Kidney (tissue), 14 donors: ENCODE data around the gene UGGT2. TPM values are rescaled to one million over a fixed set of nuclear protein-coding genes. Genes with fewer than 3 reads are reported as not detected.
"Not testable (repeated sequence)": the region's sequence is repeated elsewhere in the genome, so short reads cannot be mapped to it uniquely, and the experiment has no call there.

ENCODE experiments used
- DNase-seq, 5 donors: peaks; one replicate each; pipeline ENCODE4 v3.0.0-alpha.2; 2013 to 2020
- FAIRE-seq: peaks from 2 replicates; lab custom pipeline; 2012; peaks lifted over from hg19 to GRCh38; lab: Jason Lieb, UNC
- H3K27ac ChIP-seq, 2 donors: one replicate each; pipeline ENCODE4 v1.7.0; 2013; ENCODE audit warnings: low read depth in 2 of 2, low read length in 2 of 2, inconsistent platforms in 1 of 2
- H3K27me3 ChIP-seq: one replicate; pipeline ENCODE4 v1.7.1; 2013; ENCODE audit warnings: low read length, inconsistent platforms; ENCODE audit not compliant: control insufficient read depth, insufficient read depth
- H3K36me3 ChIP-seq, 3 donors: one replicate each; pipeline versions ENCODE4 v1.7.0 to v1.7.1; 2013; ENCODE audit warnings: low read length in 3 of 3, control low read depth in 1 of 3, inconsistent platforms in 1 of 3; ENCODE audit not compliant: insufficient read depth in 3 of 3, control insufficient read depth in 2 of 3
- H3K4me1 ChIP-seq, 3 donors: one replicate each; pipeline versions ENCODE4 v1.7.0 to v1.7.1; 2013; ENCODE audit warnings: low read length in 3 of 3, inconsistent platforms in 1 of 3, low read depth in 1 of 3; ENCODE audit not compliant: control insufficient read depth in 2 of 3, insufficient read depth in 2 of 3
- H3K4me3 ChIP-seq, 3 donors: one replicate each; pipeline versions ENCODE4 v1.7.0 to v1.8.1; 2013; ENCODE audit warnings: low read length in 3 of 3, control low read depth in 1 of 3, inconsistent platforms in 1 of 3
- H3K9ac ChIP-seq, 3 donors: one replicate each; pipeline versions ENCODE4 v1.7.0 to v1.7.1; 2013; ENCODE audit warnings: low read length in 3 of 3, control low read depth in 1 of 3, inconsistent platforms in 1 of 3
- H3K9me3 ChIP-seq, 3 donors: one replicate each; pipeline versions ENCODE4 v1.7.0 to v1.7.1; 2013; ENCODE audit warnings: low read length in 3 of 3, control low read depth in 1 of 3, inconsistent platforms in 1 of 3; ENCODE audit not compliant: control insufficient read depth in 2 of 3, insufficient read depth in 1 of 3
- CTCF ChIP-seq: IDR thresholded peaks from 3 replicates; pipeline ENCODE4 v1.5.1; 2012; ENCODE audit warnings: mild to moderate bottlenecking, moderate library complexity, borderline replicate concordance; ENCODE audit not compliant: insufficient read depth; ENCODE audit errors: extremely low read depth
- intact Hi-C: fragments of 100-400 bp; cut with DNase I; formaldehyde crosslinking; loops from one replicate; pipeline ENCODE4 v1.11.1; 2022
- polyA plus RNA-seq: library from polyadenylated mRNA; stranded (reverse); fragments of 350-450 nt; fragmentation: Illumina TruSeq; extraction: RNeasy Lipid Tissue Mini Kit (QIAGEN cat#74804); gene quantifications from one replicate; pipeline ENCODE4 v1.2.3, GENCODE V29; 2014; ENCODE audit warnings: low read depth, low replicate concordance; ENCODE audit not compliant: insufficient read depth
- total RNA-seq: library from RNA; stranded (reverse); fragmentation: NEBNext Ultra II Directional; extraction: Animal tissue kit (Norgen Biotek cat#: 25700); gene quantifications from one replicate; pipeline ENCODE4 v1.2.1, GENCODE V29; 2021
- donor health status: control.
- donor health status: control.
- donor health status: control.
- donor health status: control.
- donor health status: control.
- donor health status: DM: yes; HTN: yes; CAD: no.
- donor health status: Normal renal cell carcinoma (clear cell type).

UGGT2 gene
- total and polyA plus RNA-seq, 2 donors from 2014 or later: 10.0 to 31.9 TPM

GRCh38 chr13:95784161-95784899 is 268.9 kb downstream of the UGGT2 start:
- Histone ChIP-seq H3K9ac (no peak overlapping the region), H3K4me3 (no peak overlapping the region), H3K4me1 (no peaks in the 10 kb centered on the region), H3K27ac (no peak overlapping the region), H3K36me3 (peaks cover 0 to 5% (median 0%) of the 10 kb centered on the region in 3 donors), H3K27me3 (no peaks in the 10 kb centered on the region), H3K9me3 (peaks cover 0 to 2% (median 0%) of the 10 kb centered on the region in 3 donors)
- FAIRE-seq (no peak), DNase-seq (no peak)
- intact Hi-C loops: no loop called here
- no peak for TF ChIP-seq CTCF

- H3K9me3 ChIP-seq: no peaks in the 10 kb centered on the region
- no peaks in the 10 kb centered on the region for H3K4me1 ChIP-seq
- H3K27ac ChIP-seq: no peak overlapping the region
- no peak overlapping the region for H3K9ac ChIP-seq
- FAIRE-seq: no peak
- intact Hi-C loops: no loop called here
- peaks cover 0 to 5% (median 0%) of the 10 kb centered on the region in 3 donors for H3K36me3 ChIP-seq
- H3K4me3 ChIP-seq: no peak overlapping the region
- H3K27me3 ChIP-seq: no peaks in the 10 kb centered on the region
- no peak for DNase-seq
- no peak for TF ChIP-seq CTCF
Measured at GRCh38 chr13:95783747-95784146, 269.5 kb downstream of the UGGT2 start.

GRCh38 chr13:95781940-95782339 is 271.3 kb downstream of the UGGT2 start:
- H3K36me3 ChIP-seq, H3K27me3 ChIP-seq, H3K9ac ChIP-seq, DNase-seq, H3K27ac ChIP-seq, H3K4me1 ChIP-seq, H3K4me3 ChIP-seq, intact Hi-C loops, H3K9me3 ChIP-seq, FAIRE-seq: not testable (repeated sequence)

GRCh38 chr13:95781016-95781415 is 272.2 kb downstream of the UGGT2 start:
- intact Hi-C loops: no loop called here
- no peak for TF ChIP-seq CTCF
- H3K4me1 ChIP-seq: no peaks in the 10 kb centered on the region
- H3K9ac ChIP-seq: no peak overlapping the region
- H3K9me3 ChIP-seq: no peaks in the 10 kb centered on the region
- DNase-seq: no peak
- FAIRE-seq: no peak
- peaks cover 0 to 2% (median 0%) of the 10 kb centered on the region in 3 donors for H3K36me3 ChIP-seq
- H3K27me3 ChIP-seq: no peaks in the 10 kb centered on the region
- no peak overlapping the region for H3K27ac ChIP-seq
- H3K4me3 ChIP-seq: no peak overlapping the region
